Activated CD8-positive, alpha-beta memory T cell treated with anti-CD3 and anti-CD28 coated beads for 36 hours (primary cell): ENCODE measurements around the gene WDR81. TPM values are rescaled to one million over a fixed set of nuclear protein-coding genes. Genes with fewer than 3 reads are reported as not detected.

ENCODE experiments used
- CTCF ChIA-PET: fragments of 350-600 bp; sonication (Branson Sonifier 250); formaldehyde crosslinking; loops from one replicate; lab custom pipeline; 2021; ENCODE audit warnings: antibody characterized with exemption; lab: Charles Lee
- POLR2A ChIA-PET: fragments of 350-600 bp; sonication (Branson Sonifier 250); formaldehyde crosslinking; loops from one replicate; lab custom pipeline; 2021; ENCODE audit warnings: antibody characterized with exemption; lab: Charles Lee
- total RNA-seq, 2 experiments: library from RNA; stranded (reverse); gene quantifications; one replicate each; pipeline ENCODE4 v1.2.3, GENCODE V29; 2021

Gene WDR81
- total RNA-seq, 2 experiments from 2014 or later: 21.2 to 22.3 TPM

- ChIA-PET CTCF (interaction anchor here (1.7 kb wide), 1 partner anchor 14 kb away, joined by 3 read pairs; no protein-coding TSS in a partner anchor), POLR2A (no interaction called here)
Measured at GRCh38 chr17:1787301-1787902, 62.9 kb downstream of the WDR81 start.

Other genes with a start within 250 kb of the WDR81 start
- gene MYO1C, start 232.0 kb upstream of the WDR81 start, total RNA-seq: 10 to 100 TPM; 30.4 to 31.4 TPM
- gene INPP5K, start 208.1 kb upstream of the WDR81 start, total RNA-seq: 10 to 100 TPM; 22.6 to 23.7 TPM
- 10 to 100 TPM; 73.7 to 80.7 TPM for gene PITPNA, start 161.9 kb upstream of the WDR81 start, total RNA-seq
- 1 to 10 TPM; 5.2 to 6.1 TPM for gene SLC43A2, start 95.9 kb upstream of the WDR81 start, total RNA-seq
- 1 to 10 TPM; 1.4 to 1.6 TPM for gene SCARF1, start 79.0 kb upstream of the WDR81 start, total RNA-seq
- 1 to 10 TPM; 3.7 to 4.9 TPM for gene RILP, start 74.8 kb upstream of the WDR81 start, total RNA-seq
- gene PRPF8, start 39.8 kb upstream of the WDR81 start, total RNA-seq: 100 to 1,000 TPM; 420 to 428 TPM
- gene TLCD2, start 14.3 kb upstream of the WDR81 start, total RNA-seq: under 1 TPM; 0.08 to 0.21 TPM
- gene SERPINF2, start 18.2 kb downstream of the WDR81 start, total RNA-seq: under 1 TPM; 0.19 to 0.21 TPM
- gene SERPINF1, start 37.4 kb downstream of the WDR81 start, total RNA-seq: 1 to 10 TPM; 1.6 to 2.6 TPM
- gene SMYD4, start 105.2 kb downstream of the WDR81 start, total RNA-seq: 10 to 100 TPM; 19.4 to 26.4 TPM
- gene RPA1, start 105.3 kb downstream of the WDR81 start, total RNA-seq: 100 to 1,000 TPM; 191 to 195 TPM